Coronary artery (tissue), 2 donors: ENCODE measurements around the gene SHBG.

Source experiments
- DNase-seq: peaks from one replicate; pipeline ENCODE4 v3.0.0-alpha.2; 2017; ENCODE audit warnings: low spot score
- H3K27ac ChIP-seq, 2 donors: fragments of 200-600 bp; sonication (generic); one replicate each; pipeline ENCODE4 v1.5.1; 2016 to 2019
- H3K4me3 ChIP-seq: fragments of 200-600 bp; sonication (generic); 2 replicates; pipeline ENCODE4 v1.5.1; 2016; ENCODE audit warnings: mild to moderate bottlenecking, moderate library complexity
- TF ChIP-seq, protein P1 (sequence below): fragments of 200-600 bp; sonication (generic); IDR thresholded peaks from one replicate; pipeline ENCODE4 v1.5.1; 2019; ENCODE audit warnings: antibody characterized with exemption

The SHBG gene

DNA sequence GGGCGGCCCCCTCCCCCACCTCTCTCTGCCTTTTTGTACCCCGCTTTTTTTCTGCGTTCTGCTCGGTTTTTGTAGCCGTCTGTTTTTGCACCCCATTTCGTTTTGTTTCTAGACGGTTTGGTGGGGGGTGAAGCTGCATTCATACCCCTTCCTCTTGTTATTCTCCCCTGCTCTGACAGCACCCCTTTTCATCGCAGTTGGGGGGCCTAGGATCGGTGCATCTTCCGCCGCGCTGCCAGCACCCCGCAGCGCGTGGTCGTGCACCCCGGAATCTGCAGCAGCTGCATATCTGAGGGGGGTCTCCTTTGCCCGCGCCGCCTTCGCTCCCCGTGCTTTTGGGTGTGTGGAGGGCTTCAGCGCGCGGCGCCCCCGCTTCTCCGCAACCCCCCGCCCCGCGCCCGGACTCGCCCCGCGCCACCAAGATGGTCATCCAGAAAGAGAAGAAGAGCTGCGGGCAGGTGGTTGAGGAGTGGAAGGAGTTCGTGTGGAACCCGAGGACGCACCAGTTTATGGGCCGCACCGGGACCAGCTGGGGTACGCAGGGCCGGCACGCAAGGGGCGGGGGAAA is 21.2 kb downstream of the SHBG start:
- no peak for DNase-seq
- Histone ChIP-seq H3K27ac (peak overlapping the region in 1 of 2 donors; percentile 62), H3K4me3 (peak overlapping the region; percentile 74)
- TF ChIP-seq, protein P1, sequence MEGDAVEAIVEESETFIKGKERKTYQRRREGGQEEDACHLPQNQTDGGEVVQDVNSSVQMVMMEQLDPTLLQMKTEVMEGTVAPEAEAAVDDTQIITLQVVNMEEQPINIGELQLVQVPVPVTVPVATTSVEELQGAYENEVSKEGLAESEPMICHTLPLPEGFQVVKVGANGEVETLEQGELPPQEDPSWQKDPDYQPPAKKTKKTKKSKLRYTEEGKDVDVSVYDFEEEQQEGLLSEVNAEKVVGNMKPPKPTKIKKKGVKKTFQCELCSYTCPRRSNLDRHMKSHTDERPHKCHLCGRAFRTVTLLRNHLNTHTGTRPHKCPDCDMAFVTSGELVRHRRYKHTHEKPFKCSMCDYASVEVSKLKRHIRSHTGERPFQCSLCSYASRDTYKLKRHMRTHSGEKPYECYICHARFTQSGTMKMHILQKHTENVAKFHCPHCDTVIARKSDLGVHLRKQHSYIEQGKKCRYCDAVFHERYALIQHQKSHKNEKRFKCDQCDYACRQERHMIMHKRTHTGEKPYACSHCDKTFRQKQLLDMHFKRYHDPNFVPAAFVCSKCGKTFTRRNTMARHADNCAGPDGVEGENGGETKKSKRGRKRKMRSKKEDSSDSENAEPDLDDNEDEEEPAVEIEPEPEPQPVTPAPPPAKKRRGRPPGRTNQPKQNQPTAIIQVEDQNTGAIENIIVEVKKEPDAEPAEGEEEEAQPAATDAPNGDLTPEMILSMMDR, result no peak

DNA sequence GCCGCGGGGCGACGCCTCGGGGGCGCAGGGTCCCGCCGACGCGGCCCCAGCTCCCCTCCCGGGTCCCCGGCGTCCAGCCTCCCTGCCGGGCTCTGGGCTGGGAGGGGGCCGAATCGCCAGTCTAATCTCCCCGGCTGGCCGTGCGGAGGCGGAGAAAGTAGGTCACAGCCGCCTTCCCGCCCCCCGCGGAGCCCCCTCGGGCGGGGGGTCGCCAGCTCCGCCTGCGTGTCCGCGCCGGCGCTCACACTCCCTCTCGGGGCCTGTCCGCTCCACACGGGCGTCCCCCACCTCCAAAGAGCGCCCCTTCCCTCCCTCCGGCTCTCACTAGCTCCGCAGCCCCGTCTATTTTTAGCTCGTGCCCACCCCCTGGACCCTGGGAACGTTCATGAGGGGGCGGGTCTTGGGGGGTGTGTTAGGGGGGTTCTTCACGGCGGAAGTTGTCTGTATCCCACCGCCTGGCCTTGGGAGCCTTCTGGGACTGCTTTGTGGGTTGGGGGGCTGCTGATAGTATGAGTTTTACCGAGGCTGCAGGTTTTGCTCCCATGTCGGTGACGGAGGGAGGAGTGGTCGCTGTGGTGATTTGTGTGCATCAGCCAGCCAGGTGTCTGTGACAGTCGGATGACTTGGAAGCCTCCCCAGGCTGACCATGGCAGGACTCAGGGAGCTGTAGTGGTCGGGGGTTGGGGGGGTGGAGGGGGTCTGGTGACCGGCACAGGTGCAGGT is 21.9 kb downstream of the SHBG start:
- DNase-seq, result no peak
- H3K4me3 ChIP-seq, result peak overlapping the region; percentile 74
- TF ChIP-seq, protein P1, result no peak
- H3K27ac ChIP-seq, result peak overlapping the region in 1 of 2 donors; percentile 62

DNA sequence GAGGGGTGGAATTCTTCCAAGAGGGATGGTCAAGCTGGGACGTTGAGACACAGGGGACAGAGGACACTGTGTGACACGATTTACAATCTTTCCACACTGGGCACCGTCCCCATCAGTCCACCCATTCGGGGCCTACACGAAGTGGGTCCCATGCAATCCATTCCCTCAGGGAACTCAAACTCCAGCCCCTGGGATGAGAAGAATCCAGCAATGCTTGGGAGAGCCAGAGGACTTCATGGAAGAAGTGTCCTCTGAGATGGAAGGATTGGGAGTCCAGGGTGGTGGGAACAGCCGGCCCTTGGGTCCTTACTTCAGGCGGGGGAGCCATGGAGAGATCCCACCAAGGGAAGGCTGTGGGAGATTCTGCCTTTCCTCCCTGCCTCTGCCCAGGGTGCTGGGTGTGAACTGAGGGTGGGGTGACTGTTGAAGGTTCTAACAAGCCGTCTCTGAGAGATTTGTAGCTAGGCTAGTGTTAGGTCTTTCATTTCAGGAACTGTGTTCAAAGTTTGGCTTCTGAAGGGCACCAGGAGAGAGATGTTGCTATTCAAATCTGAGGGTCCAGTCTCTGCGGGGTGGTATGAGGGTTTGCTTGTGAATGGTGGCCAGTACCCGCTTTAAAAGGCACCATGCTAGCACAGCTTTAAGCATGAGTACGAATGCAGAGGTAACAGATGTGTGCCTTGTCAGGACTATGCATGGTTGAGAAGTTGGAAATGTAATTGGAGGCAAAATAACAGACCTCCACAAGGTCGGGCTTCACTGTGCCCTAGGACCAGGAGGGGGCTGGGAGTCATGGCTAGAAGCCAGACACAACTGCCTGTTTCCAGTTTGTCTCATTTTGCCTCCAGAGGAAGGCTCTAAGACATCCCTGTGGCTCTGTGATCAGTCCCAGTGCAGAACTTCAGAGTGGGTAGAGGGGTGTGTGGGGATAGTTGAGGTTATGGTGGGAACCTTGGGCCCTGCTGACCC is 22.7 kb downstream of the SHBG start:
- Histone ChIP-seq H3K27ac (peak overlapping the region in 1 of 2 donors; percentile 62), H3K4me3 (no peak overlapping the region)
- TF ChIP-seq, protein P1, result no peak
- DNase-seq, result no peak

DNA sequence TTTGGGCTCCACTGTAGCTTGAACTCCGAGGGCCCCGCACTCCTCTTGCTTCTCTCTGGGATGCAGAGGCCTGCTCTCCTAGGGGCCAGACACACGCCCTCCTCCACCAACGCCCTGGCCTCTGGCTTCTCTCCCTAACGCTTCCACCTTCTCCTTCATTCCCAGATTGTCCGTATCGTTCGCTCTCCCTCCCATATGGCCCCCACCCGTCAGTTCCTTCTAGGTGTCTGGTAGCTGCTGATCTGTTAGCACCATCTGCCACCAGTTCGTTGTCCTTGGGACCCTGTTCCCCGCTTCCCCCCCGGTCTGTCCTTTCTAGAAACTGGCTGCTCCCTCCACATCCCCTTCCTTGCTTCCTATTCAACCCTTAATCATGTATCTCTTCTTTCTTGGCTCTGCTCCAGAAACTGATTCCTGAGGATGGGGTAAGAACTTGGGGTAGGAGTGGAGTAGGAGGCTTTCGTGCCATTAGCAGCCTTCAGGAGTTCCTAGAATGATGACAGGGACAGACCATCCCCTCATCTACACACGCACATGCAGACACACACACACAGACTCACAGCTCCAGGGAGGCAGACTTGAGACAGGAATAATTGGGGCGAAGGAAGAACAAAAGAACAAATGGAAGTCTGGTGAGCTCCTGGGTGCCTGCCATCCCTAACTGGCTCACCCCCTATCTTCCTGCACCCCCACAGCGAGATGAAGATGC is 25.1 kb downstream of the SHBG start:
- Histone ChIP-seq H3K4me3 (no peak overlapping the region), H3K27ac (no peak overlapping the region)
- TF ChIP-seq, protein P1, result no peak
- no peak for DNase-seq

DNA sequence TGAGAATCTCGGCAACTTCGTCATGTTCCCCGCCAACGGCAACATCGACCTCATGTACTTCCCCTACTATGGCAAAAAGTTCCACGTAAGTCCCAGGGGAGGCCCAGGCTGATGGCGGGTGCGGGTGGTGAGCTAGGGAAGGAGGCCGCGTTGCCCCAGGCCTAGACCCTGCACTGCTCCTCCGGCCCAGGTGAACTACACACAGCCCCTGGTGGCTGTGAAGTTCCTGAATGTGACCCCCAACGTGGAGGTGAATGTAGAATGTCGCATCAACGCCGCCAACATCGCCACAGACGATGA is 25.6 kb downstream of the SHBG start:
- H3K4me3 ChIP-seq, result no peak overlapping the region
- H3K27ac ChIP-seq, result no peak overlapping the region
- no peak for DNase-seq
- TF ChIP-seq, protein P1, result no peak

DNA sequence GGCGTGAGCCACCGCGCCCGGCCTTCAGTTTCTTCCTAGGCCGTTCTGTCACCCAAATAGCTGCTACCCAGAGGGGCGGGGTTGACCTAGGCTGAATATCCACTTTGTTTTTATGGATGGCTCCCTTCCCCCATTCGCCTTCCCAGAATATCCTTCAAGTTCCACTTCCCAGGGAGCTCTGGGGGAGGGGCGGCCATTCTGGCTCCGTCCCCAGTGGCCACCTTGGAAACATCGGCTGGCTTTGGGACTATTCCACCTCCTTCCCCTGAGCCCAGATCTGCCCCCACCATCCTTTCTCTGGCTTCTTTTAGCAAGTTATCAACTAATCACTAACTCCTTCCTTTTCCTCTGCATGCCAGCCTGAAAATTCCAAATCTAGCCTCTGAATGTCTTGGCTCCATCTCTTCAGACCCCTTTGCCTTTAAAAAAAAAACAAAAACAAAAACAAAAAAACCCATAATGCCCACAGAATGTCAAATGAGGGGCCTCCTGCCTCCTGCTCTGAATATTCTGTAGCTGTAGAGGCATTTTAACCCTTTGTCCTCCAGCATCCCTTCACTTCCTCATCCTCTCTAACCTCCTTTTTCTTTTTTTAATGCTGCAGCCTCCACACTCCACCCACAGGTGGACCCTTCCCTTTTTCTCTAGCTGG is 27.1 kb downstream of the SHBG start:
- DNase-seq, result no peak
- Histone ChIP-seq H3K27ac (peak overlapping the region in 1 of 2 donors; percentile 47), H3K4me3 (no peak overlapping the region)
- TF ChIP-seq, protein P1, result no peak
